K562 (cell line): Measurements from ENCODE around the gene ANKLE2. TPM values are rescaled to one million over a fixed set of nuclear protein-coding genes. Genes with fewer than 3 reads are reported as not detected.

Experiments used
- CBX3 ChIP-seq, 2 experiments: IDR thresholded peaks; 1 replicate in 1 of 2; 2 replicates in 1 of 2; pipeline ENCODE4 v1.6.1; 2012; ENCODE audit warnings: inconsistent platforms in 2 of 2, low read length in 2 of 2, borderline replicate concordance in 1 of 2, control low read depth in 1 of 2
- CEBPG ChIP-seq, 3 experiments: fragments of 200-800 bp in 1 of 3; sonication (Bioruptor generic) in 1 of 3; sonication (generic) in 1 of 3; formaldehyde crosslinking in 1 of 3; IDR thresholded peaks in 2 of 3; conservative IDR thresholded peaks in 1 of 3; 2 replicates each; pipeline versions ENCODE4 v1.6.1 to v1.8.0; 2016 to 2022; ENCODE audit warnings: missing compliant biosample characterization in 2 of 3, missing genetic modification characterization in 2 of 3, mild to moderate bottlenecking in 1 of 3, missing genetic modification reagents in 1 of 3
- CLOCK ChIP-seq: fragments of 250-450 bp; sonication (Bioruptor Pico); IDR thresholded peaks from 2 replicates; pipeline ENCODE4 v1.4.0; 2020; ENCODE audit warnings: mild to moderate bottlenecking, moderate library complexity, borderline replicate concordance
- CSDE1 ChIP-seq, 2 experiments: fragments of 450-650 bp; IDR thresholded peaks; 2 replicates each; pipeline ENCODE4 v1.6.1; 2016; ENCODE audit warnings: mild to moderate bottlenecking in 1 of 2
- HNRNPLL ChIP-seq: fragments of 200-400 bp; formaldehyde crosslinking; IDR thresholded peaks from 2 replicates; pipeline ENCODE4 v1.6.1; 2017; ENCODE audit warnings: low read length, low read depth, mild to moderate bottlenecking; ENCODE audit not compliant: poor library complexity, severe bottlenecking
- NBN ChIP-seq: fragments of 450-650 bp; IDR thresholded peaks from 2 replicates; pipeline ENCODE4 v1.6.1; 2016; ENCODE audit warnings: low read depth, mild to moderate bottlenecking
- POLR2A ChIP-seq: fragments of 450-650 bp; conservative IDR thresholded peaks from 2 replicates; pipeline ENCODE4 v1.6.1; 2016
- POLR2H ChIP-seq: IDR thresholded peaks from 2 replicates; pipeline ENCODE4 v1.6.1; 2016; ENCODE audit warnings: missing genetic modification characterization, low read depth, mild to moderate bottlenecking, control low read depth, missing compliant biosample characterization, moderate library complexity
- PRPF4 ChIP-seq: fragments of 200-400 bp; formaldehyde crosslinking; IDR thresholded peaks from one replicate; pipeline ENCODE4 v1.6.1; 2017; ENCODE audit warnings: low read length, low read depth, mild to moderate bottlenecking; ENCODE audit not compliant: insufficient read depth, poor library complexity, severe bottlenecking
- PTBP1 ChIP-seq: fragments of 200-400 bp; formaldehyde crosslinking; IDR thresholded peaks from 2 replicates; pipeline ENCODE4 v1.6.1; 2017; ENCODE audit warnings: low read depth, low read length
- TARDBP ChIP-seq: fragments of 450-650 bp; IDR thresholded peaks from 2 replicates; pipeline ENCODE4 v1.6.1; 2016
- ZBTB2 ChIP-seq: fragments of 450-650 bp; IDR thresholded peaks from 2 replicates; pipeline ENCODE4 v1.6.1; 2016; ENCODE audit warnings: antibody characterized with exemption
- ZBTB9 ChIP-seq: fragments of 450-650 bp; formaldehyde crosslinking; IDR thresholded peaks from 2 replicates; pipeline ENCODE4 v1.4.0; 2020; ENCODE audit warnings: mild to moderate bottlenecking, moderate library complexity
- polyA plus RNA-seq, 8 experiments: library from polyadenylated mRNA; depleted of rRNA in 4 of 8; stranded (reverse) in 5 of 8; unstranded in 3 of 8; fragments of >200 nt; fragmentation: Nextera tagmentation in 2 of 8; fragmentation: Illumina TruSeq in 1 of 8; extraction: Ambion mirVana in 2 of 8; extraction: Trizol in 1 of 8; gene quantifications; 2 replicates each; pipeline versions ENCODE4 v1.2.1 to v1.2.3, GENCODE V29; 2011 to 2014; ENCODE audit warnings: inconsistent platforms in 1 of 8, missing spikeins in 1 of 8
- total RNA-seq, 7 experiments: library from RNA; depleted of rRNA in 6 of 7; stranded (reverse); fragments of >200 nt in 6 of 7; fragmentation: Illumina TruSeq in 2 of 7; extraction: Trizol in 2 of 7; gene quantifications; 2 replicates each; pipeline versions ENCODE4 v1.2.1 to v1.2.3, GENCODE V29; 2011 to 2021; ENCODE audit warnings: low replicate concordance in 1 of 7
- TF ChIP-seq, protein P1 (sequence below): fragments of 250-450 bp; sonication (Bioruptor Pico); IDR thresholded peaks from 2 replicates; pipeline ENCODE4 v1.8.0; 2022; ENCODE audit warnings: inconsistent platforms, mild to moderate bottlenecking, moderate library complexity, borderline replicate concordance
- TF ChIP-seq, protein P2 (sequence below), 2 experiments: fragments of 450-650 bp; conservative IDR thresholded peaks; 2 replicates each; pipeline ENCODE4 v1.6.1; 2017; ENCODE audit warnings: mild to moderate bottlenecking in 2 of 2, moderate library complexity in 2 of 2

ANKLE2 gene
- total and polyA plus RNA-seq, 9 of the 15 experiments (the other 6 are each of a cell fraction or from before 2014, with no cell fraction given), result 3.2 to 57.7 (median 45.6) TPM

DNA sequence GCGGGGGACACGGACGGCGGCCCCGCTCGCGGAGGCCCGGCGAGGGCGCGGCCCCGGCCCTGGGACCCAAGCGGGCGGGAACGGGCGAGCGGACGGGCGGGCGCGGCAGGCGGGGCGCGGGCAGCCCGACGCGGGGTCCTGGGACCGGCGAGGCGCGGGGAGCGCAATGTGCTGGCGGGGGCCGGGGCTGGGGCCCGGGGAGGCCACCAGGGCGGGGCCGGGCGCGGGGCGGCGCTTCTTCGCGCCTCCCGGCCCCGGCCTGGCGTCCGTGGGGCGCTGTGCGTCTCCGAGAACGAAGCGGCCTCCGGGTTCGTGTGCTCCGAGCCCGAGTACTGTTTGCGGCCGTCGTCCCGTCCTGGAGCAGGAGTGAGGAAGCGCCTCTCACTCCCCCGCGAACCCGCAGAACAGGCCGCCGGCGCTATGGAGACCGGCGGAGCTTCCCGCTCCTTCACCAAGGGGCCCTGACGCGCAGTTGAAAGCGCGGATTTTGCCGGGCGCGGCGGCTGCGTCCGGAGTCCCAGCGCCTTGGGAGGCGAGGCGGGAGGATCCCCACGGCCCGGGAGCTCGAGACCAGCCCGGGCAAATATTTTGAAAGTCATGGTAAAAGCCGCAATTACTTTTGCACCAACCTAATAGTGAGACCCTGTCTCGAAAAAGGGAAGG lies 420 bp upstream of the ANKLE2 start (continued):
- TF ChIP-seq CBX3 (IDR thresholded peaks at IDR 0.05; ENCODE audit: borderline replicate concordance in 1 of 2, low read length in 2 of 2), result no peak; a peak in 1 of 3 replicates
- TF ChIP-seq ZBTB9 (CRISPR knock-in tag), result no peak
- TF ChIP-seq POLR2A, result peak; percentile 93
- TF ChIP-seq, protein P1, sequence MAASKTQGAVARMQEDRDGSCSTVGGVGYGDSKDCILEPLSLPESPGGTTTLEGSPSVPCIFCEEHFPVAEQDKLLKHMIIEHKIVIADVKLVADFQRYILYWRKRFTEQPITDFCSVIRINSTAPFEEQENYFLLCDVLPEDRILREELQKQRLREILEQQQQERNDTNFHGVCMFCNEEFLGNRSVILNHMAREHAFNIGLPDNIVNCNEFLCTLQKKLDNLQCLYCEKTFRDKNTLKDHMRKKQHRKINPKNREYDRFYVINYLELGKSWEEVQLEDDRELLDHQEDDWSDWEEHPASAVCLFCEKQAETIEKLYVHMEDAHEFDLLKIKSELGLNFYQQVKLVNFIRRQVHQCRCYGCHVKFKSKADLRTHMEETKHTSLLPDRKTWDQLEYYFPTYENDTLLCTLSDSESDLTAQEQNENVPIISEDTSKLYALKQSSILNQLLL (CRISPR knock-in tag), result no peak
- no peak for TF ChIP-seq PTBP1
- peak; percentile 43; the same call in 1 of the 2 replicates for TF ChIP-seq ZBTB2
- no peak for TF ChIP-seq CEBPG (CRISPR knock-in tag; IDR thresholded peaks at IDR 0.05)
- TF ChIP-seq CEBPG (tag; conservative IDR thresholded peaks at IDR 0.05 in 1 of 2, IDR thresholded peaks at IDR 0.05 in 1 of 2), result no peak
- peak; percentile 89 for TF ChIP-seq POLR2H
- peak; percentile 27 for TF ChIP-seq PRPF4
- TF ChIP-seq CSDE1 (IDR thresholded peaks at IDR 0.05), result peak in 1 of 2 experiments; percentile 60; a peak in 1 of 4 replicates
- TF ChIP-seq CLOCK (CRISPR knock-in tag), result no peak
- TF ChIP-seq, protein P2, sequence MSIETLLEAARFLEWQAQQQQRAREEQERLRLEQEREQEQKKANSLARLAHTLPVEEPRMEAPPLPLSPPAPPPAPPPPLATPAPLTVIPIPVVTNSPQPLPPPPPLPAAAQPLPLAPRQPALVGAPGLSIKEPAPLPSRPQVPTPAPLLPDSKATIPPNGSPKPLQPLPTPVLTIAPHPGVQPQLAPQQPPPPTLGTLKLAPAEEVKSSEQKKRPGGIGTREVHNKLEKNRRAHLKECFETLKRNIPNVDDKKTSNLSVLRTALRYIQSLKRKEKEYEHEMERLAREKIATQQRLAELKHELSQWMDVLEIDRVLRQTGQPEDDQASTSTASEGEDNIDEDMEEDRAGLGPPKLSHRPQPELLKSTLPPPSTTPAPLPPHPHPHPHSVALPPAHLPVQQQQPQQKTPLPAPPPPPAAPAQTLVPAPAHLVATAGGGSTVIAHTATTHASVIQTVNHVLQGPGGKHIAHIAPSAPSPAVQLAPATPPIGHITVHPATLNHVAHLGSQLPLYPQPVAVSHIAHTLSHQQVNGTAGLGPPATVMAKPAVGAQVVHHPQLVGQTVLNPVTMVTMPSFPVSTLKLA (conservative IDR thresholded peaks at IDR 0.05), result peak in 1 of 2 experiments; percentile 64; a peak in 3 of 4 replicates
- peak; percentile 61; the same call in 1 of the 2 replicates for TF ChIP-seq NBN
- no peak for TF ChIP-seq HNRNPLL
- peak; percentile 53 for TF ChIP-seq TARDBP
